DMS 273 treated with DMSO at 0.1 percent for 48 hours (cell line): Measurements from ENCODE around the gene NUBP2.
A peak's percentile ranks its signal among the peaks of the same experiment; 100 is the strongest.

ENCODE experiments used
- DNase-seq: peaks from one replicate; lab custom pipeline; 2025; lab: John Stamatoyannopoulos, UW

The NUBP2 gene

GRCh38 chr16:1809281-1809801, 26.6 kb downstream of the NUBP2 start:
- DNase-seq = no peak

- DNase-seq = no peak
Observed at GRCh38 chr16:1810106-1810505, 27.3 kb downstream of the NUBP2 start.

GRCh38 chr16:1810536-1810935, 27.8 kb downstream of the NUBP2 start:
- no peak for DNase-seq

GRCh38 chr16:1812732-1813163, 30.0 kb downstream of the NUBP2 start:
- peak; percentile 80 for DNase-seq

GRCh38 chr16:1815461-1815860, 32.7 kb downstream of the NUBP2 start:
- no peak for DNase-seq

GRCh38 chr16:1816396-1817275, 33.9 kb downstream of the NUBP2 start:
- DNase-seq = no peak

- DNase-seq = no peak
Observed at GRCh38 chr16:1817276-1817589, 34.5 kb downstream of the NUBP2 start.

GRCh38 chr16:1817716-1818115, 35.0 kb downstream of the NUBP2 start:
- DNase-seq = no peak

- no peak for DNase-seq
Observed at GRCh38 chr16:1818204-1818872, 35.6 kb downstream of the NUBP2 start.

- no peak for DNase-seq
Observed at GRCh38 chr16:1818873-1819525, 36.2 kb downstream of the NUBP2 start.

GRCh38 chr16:1819611-1820010, 36.9 kb downstream of the NUBP2 start:
- DNase-seq = no peak

GRCh38 chr16:1820096-1820945, 37.6 kb downstream of the NUBP2 start:
- no peak for DNase-seq

- DNase-seq = no peak
Observed at GRCh38 chr16:1820946-1821290, 38.2 kb downstream of the NUBP2 start.

- no peak for DNase-seq
Observed at GRCh38 chr16:1821861-1822611, 39.3 kb downstream of the NUBP2 start.

GRCh38 chr16:1822801-1823200, 40.0 kb downstream of the NUBP2 start:
- DNase-seq = no peak

GRCh38 chr16:1823821-1824220, 41.1 kb downstream of the NUBP2 start:
- no peak for DNase-seq

- DNase-seq = no peak
Observed at GRCh38 chr16:1825381-1825863, 42.7 kb downstream of the NUBP2 start.

GRCh38 chr16:1825864-1826690, 43.3 kb downstream of the NUBP2 start:
- no peak for DNase-seq

- peak; percentile 80 for DNase-seq
Observed at GRCh38 chr16:1826691-1827573, 44.2 kb downstream of the NUBP2 start, which contains the start of the genes FAHD1 and HAGH. FAHD1 (plus strand) TSS chr16:1827206; CDS start chr16:1827239, 33 bp downstream. HAGH (minus strand) TSS chr16:1826825; CDS start chr16:1826787, 38 bp downstream.
